Endothelial cell of umbilical vein (primary cell): Measurements from ENCODE around the gene ZNF555.

Source experiments
- EZH2 ChIP-seq: IDR thresholded peaks from 2 replicates; pipeline ENCODE4 v1.6.1; 2012; ENCODE audit warnings: borderline replicate concordance, low read depth, mild to moderate bottlenecking, moderate library complexity, low read length, inconsistent platforms; ENCODE audit not compliant: severe bottlenecking
- FOS ChIP-seq: IDR thresholded peaks from 2 replicates; pipeline ENCODE4 v1.6.1; 2011; ENCODE audit warnings: mild to moderate bottlenecking, low read length, moderate library complexity, borderline replicate concordance; ENCODE audit not compliant: insufficient read depth
- GATA2 ChIP-seq: IDR thresholded peaks from 2 replicates; pipeline ENCODE4 v1.7.0; 2011; ENCODE audit warnings: low read depth, mild to moderate bottlenecking, moderate library complexity, mixed read lengths, low read length; ENCODE audit not compliant: insufficient read length, insufficient read depth
- JUN ChIP-seq: IDR thresholded peaks from 2 replicates; pipeline ENCODE4 v1.6.1; 2011; ENCODE audit warnings: borderline replicate concordance, low read depth; ENCODE audit not compliant: insufficient read length, insufficient read depth
- MYC ChIP-seq: IDR thresholded peaks from one replicate; pipeline ENCODE4 v1.6.1; 2011; ENCODE audit warnings: mild to moderate bottlenecking, low read depth, low read length
- POLR2A ChIP-seq: IDR thresholded peaks from 2 replicates; pipeline ENCODE4 v1.6.1; 2012; ENCODE audit warnings: low read depth, mild to moderate bottlenecking, control low read depth, low read length
- POLR2AphosphoS5 ChIP-seq: IDR thresholded peaks from 2 replicates; pipeline ENCODE4 v1.6.1; 2012; ENCODE audit warnings: low read depth, mild to moderate bottlenecking, control low read depth, low read length, moderate library complexity; ENCODE audit not compliant: insufficient read depth
- TF ChIP-seq, protein P1 (sequence below), 2 donors: IDR thresholded peaks; 1 replicate in 1 of 2; 2 replicates in 1 of 2; pipeline ENCODE4 v1.5.1; 2011; ENCODE audit warnings: low read length in 2 of 2, mild to moderate bottlenecking in 2 of 2, moderate library complexity in 2 of 2, control low read depth in 1 of 2, inconsistent platforms in 1 of 2, low read depth in 1 of 2; ENCODE audit not compliant: insufficient read depth in 1 of 2; ENCODE audit errors: extremely low read depth in 1 of 2
- TF ChIP-seq, protein P2 (sequence below): IDR thresholded peaks from 2 replicates; pipeline ENCODE4 v1.6.1; 2011; ENCODE audit not compliant: insufficient read depth, insufficient read length

DNA sequence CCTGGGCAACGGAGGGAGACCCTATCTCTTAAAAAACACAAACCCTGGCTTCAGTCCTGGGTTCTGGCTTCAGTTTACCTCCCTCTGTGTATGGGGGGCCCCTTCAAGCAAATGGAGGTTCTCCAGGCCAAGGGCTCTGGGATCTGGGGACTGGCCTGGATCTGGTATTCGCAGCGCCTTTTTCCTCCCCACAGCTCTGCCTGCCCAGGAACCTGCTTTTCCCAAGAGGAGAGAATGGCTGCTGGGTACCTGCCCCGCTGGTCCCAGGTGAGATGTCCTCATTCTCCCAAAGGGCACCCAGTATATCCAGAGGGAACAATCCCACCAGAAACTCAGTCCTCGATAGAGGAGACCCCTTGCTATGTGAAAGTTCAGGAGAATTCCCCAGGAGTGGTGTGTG is 18.4 kb upstream of the ZNF555 start:
- TF ChIP-seq, protein P1, sequence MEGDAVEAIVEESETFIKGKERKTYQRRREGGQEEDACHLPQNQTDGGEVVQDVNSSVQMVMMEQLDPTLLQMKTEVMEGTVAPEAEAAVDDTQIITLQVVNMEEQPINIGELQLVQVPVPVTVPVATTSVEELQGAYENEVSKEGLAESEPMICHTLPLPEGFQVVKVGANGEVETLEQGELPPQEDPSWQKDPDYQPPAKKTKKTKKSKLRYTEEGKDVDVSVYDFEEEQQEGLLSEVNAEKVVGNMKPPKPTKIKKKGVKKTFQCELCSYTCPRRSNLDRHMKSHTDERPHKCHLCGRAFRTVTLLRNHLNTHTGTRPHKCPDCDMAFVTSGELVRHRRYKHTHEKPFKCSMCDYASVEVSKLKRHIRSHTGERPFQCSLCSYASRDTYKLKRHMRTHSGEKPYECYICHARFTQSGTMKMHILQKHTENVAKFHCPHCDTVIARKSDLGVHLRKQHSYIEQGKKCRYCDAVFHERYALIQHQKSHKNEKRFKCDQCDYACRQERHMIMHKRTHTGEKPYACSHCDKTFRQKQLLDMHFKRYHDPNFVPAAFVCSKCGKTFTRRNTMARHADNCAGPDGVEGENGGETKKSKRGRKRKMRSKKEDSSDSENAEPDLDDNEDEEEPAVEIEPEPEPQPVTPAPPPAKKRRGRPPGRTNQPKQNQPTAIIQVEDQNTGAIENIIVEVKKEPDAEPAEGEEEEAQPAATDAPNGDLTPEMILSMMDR (IDR thresholded peaks at IDR 0.05; ENCODE audit: extremely low read depth in 1 of 2, insufficient read depth in 1 of 2, low read depth in 1 of 2, low read length in 2 of 2) = no peak
- TF ChIP-seq JUN = no peak
- TF ChIP-seq MYC = no peak
- TF ChIP-seq POLR2A = no peak
- TF ChIP-seq POLR2AphosphoS5 = no peak
- TF ChIP-seq, protein P2, sequence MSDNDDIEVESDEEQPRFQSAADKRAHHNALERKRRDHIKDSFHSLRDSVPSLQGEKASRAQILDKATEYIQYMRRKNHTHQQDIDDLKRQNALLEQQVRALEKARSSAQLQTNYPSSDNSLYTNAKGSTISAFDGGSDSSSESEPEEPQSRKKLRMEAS = no peak
- no peak for TF ChIP-seq EZH2
- no peak for TF ChIP-seq GATA2
- TF ChIP-seq FOS = no peak
